Astrocyte of the spinal cord (primary cell): Measurements from ENCODE around the gene FSIP2.

Experiments
- DNase-seq: peaks from one replicate; pipeline ENCODE4 v3.0.0; 2011; ENCODE audit warnings: low read depth, low spot score
- H3K4me3 ChIP-seq: 2 replicates; pipeline ENCODE4 v1.5.1; 2011; ENCODE audit warnings: low read depth, mild to moderate bottlenecking, low read length, moderate library complexity
- CTCF ChIP-seq: IDR thresholded peaks from 2 replicates; pipeline ENCODE4 v1.5.1; 2012; ENCODE audit warnings: low read depth, mild to moderate bottlenecking, low read length, inconsistent platforms
- in situ Hi-C: cut with HindIII; loops from 2 replicates; pipeline ENCODE4 v1.10.0; 2017; ENCODE audit warnings: low sequenced_read_pairs

Gene FSIP2, protein sequence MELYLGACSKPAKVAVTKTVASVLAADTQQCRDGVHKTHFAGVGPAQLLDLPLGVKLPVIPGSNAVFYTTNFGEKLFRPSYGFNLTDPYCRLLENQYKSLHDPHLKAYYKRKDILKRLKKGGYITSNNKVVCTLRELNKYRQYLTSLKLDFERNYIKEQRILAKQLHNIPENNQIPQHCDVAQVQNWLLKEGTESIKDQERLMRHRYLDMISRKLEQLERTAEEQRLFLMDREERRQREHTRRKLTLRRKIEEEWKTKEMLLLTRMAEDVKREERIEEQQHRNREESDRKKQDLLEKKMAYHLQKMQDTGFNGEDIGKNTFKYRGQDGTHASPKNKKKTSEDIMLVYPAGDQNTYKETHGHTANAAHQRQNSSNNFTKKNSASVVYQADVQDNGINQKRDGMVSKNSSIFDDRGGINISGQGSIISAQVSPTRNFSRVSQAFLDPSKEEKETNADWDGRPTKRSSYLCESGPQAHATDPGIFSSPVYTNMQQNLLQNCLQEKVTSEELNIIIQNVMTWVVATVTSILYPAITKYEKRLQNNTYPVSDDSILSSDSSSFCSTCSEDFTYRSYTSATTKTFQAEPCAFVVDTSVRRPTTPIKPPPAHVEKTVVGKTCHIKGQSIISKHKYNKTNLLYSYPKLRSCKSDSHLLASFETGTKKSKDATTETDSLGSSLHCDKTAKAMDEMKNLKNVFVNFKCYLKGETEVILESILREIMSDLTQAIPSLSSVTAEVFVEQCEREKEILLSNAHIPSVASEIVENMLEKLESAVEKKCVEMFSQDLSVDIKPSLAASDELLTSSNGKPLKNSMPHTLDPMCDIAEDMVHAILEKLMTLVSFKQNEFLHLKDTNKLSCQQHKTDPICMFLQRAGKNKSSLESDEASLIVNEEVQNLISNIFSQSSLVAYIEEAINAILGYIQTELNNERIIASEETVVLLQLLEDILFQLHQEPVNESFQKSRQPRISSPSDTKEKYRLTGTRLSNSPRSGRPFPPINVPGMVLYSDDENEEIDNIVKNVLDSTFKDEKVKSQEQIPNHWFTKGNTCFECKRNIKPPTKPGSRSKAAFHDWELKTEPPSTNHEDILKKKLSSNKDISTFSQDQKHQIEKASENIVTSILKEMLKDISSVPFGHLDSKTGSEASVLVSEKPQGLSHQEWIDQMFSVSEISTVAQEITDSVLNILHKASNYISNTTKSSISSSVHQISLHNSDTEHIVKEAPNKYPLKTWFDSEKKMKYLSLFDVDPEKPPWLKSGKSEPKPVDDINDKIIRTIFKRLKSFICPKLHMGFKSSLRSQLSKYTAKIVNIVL (N-terminal part only)

DNA sequence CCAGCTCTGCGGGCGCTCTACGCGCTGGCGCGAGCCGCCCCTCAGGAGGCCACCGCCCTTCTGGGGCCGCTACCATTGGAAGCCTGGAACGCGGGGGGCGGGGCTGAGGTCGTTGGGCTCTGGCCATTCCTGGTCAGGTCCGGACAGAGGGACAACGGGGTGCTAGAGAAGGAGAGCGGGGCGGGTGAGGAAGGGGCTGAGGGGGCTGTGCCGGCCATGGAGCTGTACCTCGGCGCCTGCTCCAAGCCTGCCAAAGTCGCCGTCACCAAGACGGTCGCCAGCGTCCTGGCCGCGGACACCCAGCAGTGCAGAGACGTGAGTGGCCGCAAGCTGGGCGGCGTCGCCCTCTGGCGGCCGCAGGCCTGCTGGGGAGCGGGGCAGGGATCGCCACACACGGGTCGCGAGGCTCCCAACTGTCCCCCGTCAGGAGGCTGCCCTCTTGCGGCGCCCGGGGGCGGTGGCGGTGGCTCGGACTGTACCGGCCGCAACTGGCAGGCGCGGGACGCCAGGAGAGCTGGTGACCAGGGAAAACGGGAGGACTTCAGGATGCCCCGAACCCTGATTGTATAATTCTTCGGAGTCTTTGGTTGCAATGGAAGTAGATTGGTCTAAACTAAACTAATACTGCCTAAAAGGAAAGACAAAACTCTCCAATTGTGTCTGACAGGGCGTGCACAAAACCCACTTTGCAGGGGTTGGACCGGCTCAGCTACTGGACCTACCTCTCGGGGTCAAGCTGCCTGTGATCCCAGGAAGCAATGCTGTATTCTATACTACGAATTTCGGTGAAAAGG is at the start of gene FSIP2:
Gene FSIP2 (plus strand): TSS at position 126 of the 794 bp plus-strand sequence. CDS start 91 bp downstream, at position 217.
- TF ChIP-seq CTCF = peak; percentile 83
- peak; percentile 74 for DNase-seq
- H3K4me3 ChIP-seq = peak within 1 kb of the TSS; percentile 57
- in situ Hi-C loops = no loop called here

GRCh38 chr2:185689906-185690539 is 48.6 kb upstream of the FSIP2 start:
- peak; percentile 59 for DNase-seq
- H3K4me3 ChIP-seq = no peak overlapping the region
- in situ Hi-C loops = no loop called here
- TF ChIP-seq CTCF = no peak

GRCh38 chr2:185695711-185696235 is 42.8 kb upstream of the FSIP2 start:
- TF ChIP-seq CTCF = no peak
- H3K4me3 ChIP-seq = no peak overlapping the region
- in situ Hi-C loops = no loop called here
- DNase-seq = no peak

- TF ChIP-seq CTCF = no peak
- no peak for DNase-seq
Observed at GRCh38 chr2:185700883-185701282, 37.7 kb upstream of the FSIP2 start.

DNA sequence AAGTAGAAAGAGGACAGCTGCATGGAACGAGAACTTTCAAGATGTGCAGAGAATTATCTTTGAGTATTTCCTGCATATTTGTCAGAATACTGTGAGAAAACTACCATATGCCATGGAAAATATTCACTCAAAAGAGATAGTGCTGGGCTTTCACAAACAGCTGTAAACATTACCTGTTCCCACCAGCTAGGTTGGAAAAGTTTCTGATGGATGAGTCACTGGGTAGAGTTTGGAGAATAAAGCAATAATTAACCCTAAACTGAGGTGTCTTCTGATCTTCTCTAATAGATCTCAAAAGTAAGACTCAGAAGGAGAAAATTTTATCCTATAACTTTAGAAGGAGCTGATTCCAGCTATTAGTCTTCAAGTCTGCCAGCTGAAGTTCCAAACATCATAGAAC is 3.9 kb upstream of the FSIP2 start:
- DNase-seq = no peak
- in situ Hi-C loops = no loop called here
- H3K4me3 ChIP-seq = no peak overlapping the region
- no peak for TF ChIP-seq CTCF

More at GRCh38 chr2:185700883-185701282, 37.7 kb upstream of the FSIP2 start:
- in situ Hi-C loops = no loop called here
- H3K4me3 ChIP-seq = no peak overlapping the region
